GM12873 (cell line): ENCODE measurements around the gene FBXO21.

Experiments used
- TF ChIP-seq, protein P1 (sequence below): IDR thresholded peaks from 2 replicates; pipeline ENCODE4 v1.5.1; 2012; ENCODE audit warnings: low read depth, mild to moderate bottlenecking, moderate library complexity, low read length, control low read depth; ENCODE audit not compliant: insufficient read depth; ENCODE audit errors: missing control alignments

FBXO21 gene

DNA sequence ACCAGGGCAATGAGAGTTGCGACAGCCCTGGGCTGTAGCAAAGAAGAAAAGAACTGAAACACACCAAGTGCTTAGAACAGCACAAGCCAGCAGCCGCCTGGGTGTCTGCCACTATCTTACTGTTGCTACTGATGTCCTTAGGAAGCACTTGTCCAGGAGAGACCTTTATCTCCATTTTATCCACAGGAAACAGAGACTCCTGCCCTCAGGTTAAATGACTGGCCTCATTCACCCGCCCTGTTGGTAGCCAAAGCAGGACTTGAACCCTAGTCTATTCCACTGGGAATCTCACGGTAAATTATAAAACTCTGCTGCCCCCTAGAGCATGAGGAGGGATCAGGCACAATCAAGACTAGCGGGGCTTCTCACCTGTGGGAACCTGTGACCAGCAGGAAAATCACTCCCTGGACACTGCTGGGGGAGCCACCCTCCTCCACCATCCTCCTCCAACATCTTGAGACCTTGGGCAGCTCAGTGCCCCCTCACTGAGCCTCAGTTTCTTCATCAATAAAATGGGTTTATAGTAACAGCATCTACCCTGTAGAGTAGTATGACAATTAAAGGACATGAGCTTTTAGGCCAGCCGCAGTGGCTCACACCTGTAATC, 70.6 kb downstream of the FBXO21 start:
- TF ChIP-seq, protein P1, sequence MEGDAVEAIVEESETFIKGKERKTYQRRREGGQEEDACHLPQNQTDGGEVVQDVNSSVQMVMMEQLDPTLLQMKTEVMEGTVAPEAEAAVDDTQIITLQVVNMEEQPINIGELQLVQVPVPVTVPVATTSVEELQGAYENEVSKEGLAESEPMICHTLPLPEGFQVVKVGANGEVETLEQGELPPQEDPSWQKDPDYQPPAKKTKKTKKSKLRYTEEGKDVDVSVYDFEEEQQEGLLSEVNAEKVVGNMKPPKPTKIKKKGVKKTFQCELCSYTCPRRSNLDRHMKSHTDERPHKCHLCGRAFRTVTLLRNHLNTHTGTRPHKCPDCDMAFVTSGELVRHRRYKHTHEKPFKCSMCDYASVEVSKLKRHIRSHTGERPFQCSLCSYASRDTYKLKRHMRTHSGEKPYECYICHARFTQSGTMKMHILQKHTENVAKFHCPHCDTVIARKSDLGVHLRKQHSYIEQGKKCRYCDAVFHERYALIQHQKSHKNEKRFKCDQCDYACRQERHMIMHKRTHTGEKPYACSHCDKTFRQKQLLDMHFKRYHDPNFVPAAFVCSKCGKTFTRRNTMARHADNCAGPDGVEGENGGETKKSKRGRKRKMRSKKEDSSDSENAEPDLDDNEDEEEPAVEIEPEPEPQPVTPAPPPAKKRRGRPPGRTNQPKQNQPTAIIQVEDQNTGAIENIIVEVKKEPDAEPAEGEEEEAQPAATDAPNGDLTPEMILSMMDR: peak; percentile 77

DNA sequence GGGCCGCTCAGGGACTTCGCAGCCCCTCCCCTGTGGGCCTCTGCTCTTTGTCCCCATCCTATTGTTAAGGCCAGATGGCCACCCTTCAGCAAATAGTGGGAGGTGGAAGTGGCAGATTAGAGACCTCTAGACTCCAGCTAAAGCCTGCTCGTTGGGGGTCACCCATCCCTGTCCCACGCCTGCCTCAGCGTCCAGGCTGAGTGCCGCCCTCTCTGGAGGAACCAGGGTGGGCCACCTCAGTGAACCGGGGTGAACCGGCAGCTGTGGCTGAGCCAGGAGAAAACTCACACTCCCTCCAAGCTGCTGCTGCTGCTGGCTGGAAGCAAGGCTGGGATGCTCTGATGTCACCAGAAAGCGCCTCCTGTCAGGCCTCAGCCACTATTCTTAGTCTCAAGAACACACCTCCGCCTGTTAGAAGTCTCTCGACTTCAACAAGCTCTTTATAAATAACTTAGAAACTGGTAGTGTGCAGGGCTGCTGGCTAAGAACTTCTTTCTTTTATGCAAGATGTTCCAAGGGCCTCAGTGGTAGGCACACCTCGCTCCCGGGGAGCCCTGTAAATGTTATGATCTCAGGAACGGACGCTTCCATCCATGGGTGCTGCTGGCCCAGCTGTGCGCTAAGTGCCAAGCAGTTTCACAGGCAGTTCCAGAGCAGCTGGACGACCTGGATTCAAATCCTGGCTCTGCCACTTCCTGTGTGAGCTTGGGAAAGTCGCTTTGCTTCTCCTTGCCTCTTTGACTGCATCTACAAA, 71.3 kb downstream of the FBXO21 start:
- TF ChIP-seq, protein P1: no peak

DNA sequence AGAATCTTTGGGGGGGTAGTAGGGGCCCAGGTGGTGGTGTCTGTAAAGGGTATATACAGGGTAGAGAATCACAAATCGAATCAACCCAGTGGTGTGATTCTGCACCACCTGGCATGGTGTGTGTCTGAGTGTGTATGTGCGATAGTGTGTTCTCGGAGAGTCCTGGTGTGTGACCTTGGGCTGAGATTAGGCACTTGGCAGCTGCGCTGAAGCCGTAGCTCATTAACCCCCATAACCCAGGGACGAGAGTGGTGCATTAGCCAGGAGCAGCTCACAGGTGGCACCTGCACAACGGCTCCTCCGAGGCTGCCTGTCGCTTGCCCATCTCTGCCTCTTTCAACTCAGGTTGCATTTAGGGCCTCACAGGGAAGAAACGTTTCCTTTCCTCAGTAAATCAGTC, 75.5 kb downstream of the FBXO21 start:
- TF ChIP-seq, protein P1: no peak

DNA sequence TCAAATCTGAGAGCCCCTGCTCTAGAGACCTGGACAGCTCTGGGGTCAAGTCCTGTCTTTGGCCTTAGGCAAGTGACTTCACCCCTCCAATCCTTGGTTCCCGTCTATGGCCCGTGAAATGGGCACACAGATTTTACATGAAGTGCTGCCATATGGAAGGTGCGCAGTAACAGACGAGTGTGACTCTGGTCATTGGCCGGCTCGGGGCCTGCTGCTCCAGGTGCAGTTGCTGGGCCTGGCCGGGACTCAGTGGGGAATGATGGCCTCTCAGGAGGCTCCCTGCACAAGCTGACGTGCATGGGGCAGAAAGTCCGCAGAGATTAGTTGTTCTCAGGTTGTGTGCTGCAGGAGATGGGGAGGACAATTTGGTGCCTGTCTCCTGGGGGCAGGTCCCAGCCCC, 77.0 kb downstream of the FBXO21 start:
- TF ChIP-seq, protein P1: no peak

DNA sequence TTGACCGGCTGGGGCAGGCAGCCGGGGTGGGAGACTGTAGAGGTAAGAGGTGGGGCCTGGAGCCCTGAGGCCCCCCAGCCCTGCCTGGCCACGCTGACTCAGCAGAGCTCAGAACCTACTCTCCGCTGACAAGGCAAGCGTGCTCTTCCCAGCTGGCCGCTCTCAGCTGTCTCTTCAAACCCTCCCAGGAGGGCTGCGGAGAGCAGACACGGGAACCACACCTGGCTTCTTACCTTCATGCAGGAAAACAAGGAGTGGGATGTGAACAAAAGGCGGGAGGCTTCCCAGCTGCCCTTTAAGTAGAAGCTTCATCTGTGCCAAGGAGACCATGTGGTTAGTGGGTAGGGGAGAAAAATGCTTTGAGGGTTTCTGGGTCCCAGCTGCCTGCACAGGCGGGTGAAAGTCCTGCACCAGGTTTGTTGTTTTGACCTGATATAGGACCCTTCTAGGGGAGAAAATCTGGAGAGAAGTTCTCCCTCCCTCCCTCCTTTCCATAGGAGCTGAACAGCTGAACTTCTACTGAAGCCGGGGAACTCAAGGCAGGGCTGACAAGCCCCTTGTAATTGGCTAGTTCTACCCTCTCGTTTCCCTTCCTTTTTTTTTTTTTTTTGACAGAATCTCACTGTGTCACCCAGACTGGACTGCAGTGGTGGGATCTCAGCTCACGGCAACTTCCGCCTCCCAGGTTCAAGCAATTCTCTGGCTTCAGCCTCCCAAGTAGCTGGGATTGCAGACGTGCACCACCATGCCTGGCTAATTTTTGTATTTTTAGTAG, 78.3 kb downstream of the FBXO21 start:
- TF ChIP-seq, protein P1: no peak

DNA sequence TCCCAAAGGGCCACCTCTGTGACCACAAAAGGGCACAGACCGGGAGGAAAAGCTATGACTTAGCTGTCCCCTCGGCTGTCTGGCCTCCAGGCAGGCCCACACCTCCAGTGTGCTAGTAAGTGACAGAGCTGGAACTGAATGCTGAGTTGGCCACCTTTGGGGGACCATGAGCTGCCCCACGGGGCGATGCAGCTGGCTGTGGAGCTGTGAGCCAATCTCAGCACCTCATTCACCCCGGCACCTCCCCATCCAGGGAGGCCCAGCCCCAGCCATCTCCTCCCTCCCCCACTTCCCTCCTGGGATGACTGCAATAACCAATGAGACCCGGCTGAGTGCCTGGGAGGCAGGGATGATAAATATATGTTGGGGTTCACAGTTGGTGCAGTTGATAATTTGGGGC, 78.9 kb downstream of the FBXO21 start:
- TF ChIP-seq, protein P1: no peak

DNA sequence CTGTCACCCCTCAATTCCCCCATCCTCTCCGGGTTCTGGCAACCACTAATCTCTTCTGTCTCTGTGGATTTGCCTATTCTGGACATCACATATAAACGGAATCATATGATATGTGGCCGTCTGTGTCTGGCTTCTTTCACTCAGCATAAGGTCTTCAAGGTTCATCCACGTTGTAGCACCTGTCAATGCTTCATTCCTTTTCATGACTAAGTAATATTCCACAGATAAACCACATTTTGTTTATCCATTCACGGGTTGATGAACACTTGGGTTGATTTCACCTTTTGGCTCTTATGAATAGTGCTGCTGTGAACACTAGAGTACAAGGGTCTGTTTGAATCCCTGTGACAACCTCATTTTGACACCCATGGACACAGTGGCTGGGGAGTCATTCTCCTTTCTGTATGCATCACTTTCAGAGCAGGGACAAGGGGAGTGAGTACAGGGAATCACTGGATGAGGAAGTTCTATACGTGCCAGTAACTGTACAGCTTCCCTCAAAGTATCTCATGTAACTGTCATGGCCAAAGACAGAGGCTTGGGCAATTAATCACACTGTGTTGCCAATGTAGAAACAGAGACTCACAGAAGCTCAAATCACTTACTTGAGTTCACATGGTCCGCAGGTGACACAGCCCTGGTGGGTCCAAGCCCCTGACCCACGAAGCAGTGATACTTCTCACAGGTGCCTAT, 80.2 kb downstream of the FBXO21 start:
- TF ChIP-seq, protein P1: no peak
